Measurements from ENCODE around the gene STOML1.
"Not testable (repeated sequence)": the region's sequence is repeated elsewhere in the genome, so short reads cannot be mapped to it uniquely, and the experiment has no call there.

DNA sequence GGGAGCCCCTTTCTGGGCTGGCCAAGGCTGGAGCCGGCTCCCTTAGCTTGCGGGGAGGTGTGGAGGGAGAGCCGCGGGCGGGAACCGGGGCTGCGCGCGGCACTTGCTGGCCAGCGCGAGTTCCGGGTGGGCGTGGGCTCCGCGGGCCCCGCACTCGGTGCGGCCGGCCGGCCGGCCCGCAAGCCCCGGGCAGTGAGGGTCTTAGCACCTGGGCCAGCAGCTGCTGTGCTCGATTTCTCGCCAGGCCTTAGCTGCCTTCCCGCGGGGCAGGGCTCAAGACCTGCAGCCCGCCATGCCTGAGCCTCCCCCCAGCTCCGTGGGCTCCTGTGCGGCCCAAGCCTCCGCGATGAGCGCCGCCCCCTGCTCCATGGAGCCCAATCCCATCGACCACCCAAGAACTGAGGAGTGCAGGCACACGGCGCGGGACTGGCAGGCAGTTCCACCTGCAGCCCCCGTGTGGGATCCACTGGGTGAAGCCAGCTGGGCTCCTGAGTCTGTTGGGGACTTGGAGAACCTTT is 18.4 kb downstream of the STOML1 start:
- TF ChIP-seq, protein P1, sequence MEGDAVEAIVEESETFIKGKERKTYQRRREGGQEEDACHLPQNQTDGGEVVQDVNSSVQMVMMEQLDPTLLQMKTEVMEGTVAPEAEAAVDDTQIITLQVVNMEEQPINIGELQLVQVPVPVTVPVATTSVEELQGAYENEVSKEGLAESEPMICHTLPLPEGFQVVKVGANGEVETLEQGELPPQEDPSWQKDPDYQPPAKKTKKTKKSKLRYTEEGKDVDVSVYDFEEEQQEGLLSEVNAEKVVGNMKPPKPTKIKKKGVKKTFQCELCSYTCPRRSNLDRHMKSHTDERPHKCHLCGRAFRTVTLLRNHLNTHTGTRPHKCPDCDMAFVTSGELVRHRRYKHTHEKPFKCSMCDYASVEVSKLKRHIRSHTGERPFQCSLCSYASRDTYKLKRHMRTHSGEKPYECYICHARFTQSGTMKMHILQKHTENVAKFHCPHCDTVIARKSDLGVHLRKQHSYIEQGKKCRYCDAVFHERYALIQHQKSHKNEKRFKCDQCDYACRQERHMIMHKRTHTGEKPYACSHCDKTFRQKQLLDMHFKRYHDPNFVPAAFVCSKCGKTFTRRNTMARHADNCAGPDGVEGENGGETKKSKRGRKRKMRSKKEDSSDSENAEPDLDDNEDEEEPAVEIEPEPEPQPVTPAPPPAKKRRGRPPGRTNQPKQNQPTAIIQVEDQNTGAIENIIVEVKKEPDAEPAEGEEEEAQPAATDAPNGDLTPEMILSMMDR (IDR thresholded peaks at IDR 0.05) = not testable (repeated sequence)
- TF ChIP-seq, protein P2, sequence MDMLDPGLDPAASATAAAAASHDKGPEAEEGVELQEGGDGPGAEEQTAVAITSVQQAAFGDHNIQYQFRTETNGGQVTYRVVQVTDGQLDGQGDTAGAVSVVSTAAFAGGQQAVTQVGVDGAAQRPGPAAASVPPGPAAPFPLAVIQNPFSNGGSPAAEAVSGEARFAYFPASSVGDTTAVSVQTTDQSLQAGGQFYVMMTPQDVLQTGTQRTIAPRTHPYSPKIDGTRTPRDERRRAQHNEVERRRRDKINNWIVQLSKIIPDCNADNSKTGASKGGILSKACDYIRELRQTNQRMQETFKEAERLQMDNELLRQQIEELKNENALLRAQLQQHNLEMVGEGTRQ (IDR thresholded peaks at IDR 0.05) = not testable (repeated sequence)
- not testable (repeated sequence) for TF ChIP-seq TP53, ZSCAN20 (CRISPR knock-in tag; IDR thresholded peaks at IDR 0.05)
- TF ChIP-seq, protein P3, sequence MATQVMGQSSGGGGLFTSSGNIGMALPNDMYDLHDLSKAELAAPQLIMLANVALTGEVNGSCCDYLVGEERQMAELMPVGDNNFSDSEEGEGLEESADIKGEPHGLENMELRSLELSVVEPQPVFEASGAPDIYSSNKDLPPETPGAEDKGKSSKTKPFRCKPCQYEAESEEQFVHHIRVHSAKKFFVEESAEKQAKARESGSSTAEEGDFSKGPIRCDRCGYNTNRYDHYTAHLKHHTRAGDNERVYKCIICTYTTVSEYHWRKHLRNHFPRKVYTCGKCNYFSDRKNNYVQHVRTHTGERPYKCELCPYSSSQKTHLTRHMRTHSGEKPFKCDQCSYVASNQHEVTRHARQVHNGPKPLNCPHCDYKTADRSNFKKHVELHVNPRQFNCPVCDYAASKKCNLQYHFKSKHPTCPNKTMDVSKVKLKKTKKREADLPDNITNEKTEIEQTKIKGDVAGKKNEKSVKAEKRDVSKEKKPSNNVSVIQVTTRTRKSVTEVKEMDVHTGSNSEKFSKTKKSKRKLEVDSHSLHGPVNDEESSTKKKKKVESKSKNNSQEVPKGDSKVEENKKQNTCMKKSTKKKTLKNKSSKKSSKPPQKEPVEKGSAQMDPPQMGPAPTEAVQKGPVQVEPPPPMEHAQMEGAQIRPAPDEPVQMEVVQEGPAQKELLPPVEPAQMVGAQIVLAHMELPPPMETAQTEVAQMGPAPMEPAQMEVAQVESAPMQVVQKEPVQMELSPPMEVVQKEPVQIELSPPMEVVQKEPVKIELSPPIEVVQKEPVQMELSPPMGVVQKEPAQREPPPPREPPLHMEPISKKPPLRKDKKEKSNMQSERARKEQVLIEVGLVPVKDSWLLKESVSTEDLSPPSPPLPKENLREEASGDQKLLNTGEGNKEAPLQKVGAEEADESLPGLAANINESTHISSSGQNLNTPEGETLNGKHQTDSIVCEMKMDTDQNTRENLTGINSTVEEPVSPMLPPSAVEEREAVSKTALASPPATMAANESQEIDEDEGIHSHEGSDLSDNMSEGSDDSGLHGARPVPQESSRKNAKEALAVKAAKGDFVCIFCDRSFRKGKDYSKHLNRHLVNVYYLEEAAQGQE (IDR thresholded peaks at IDR 0.05) = not testable (repeated sequence)
